Stimulated activated CD8-positive, alpha-beta memory T cell treated with anti-CD3 and anti-CD28 coated beads, Interleukin-4, amount 100 ng/mL, for 48 hours (primary cell): Measurements from ENCODE around the gene HS3ST4.
A peak's percentile ranks its signal among the peaks of the same experiment; 100 is the strongest.

Experiments
- DNase-seq: peaks from one replicate; pipeline ENCODE4 v3.0.0-alpha.2; 2020

HS3ST4 gene

DNA sequence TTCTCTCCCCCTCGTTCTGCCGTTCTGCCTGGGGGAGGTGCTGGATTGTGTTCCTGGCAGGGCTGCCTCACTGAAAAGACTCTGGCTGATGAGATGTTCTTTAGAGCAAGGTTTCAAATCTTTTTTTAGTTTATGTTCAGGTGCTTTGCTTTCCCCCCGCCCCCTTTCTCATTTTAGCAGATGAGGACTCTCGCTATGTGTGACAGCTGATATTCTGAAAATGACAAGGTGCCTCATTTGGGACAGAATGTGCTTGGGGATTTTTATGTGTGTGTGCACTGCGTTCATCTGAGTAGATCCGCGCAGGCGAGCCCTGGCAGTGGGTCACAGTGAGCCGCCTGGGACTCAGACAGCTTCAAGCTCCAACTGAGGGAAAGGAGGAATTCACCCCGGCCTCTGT lies 205.9 kb downstream of the HS3ST4 start:
- DNase-seq, result no peak

DNA sequence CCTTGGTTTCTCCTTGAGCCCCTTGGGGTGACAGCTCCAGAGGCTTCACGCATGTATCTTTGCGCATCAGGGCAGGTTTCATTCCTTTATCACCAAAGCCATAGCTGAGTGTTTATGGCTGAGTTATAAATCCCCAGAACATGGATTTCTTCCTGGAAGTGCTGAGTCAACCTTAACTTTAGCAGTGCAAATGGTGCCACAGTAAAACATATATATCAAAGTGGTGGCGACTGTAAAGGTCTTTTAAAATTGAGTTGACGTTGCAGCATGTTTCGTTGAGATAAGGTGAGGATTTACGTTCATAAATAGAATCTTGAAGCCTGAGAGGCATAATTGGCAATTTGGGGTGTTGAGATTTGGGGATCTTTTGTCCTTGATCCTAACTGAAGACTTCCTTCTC lies 214.1 kb downstream of the HS3ST4 start:
- no peak for DNase-seq

- no peak for DNase-seq
Observed at GRCh38 chr16:25910971-25911370, 219.2 kb downstream of the HS3ST4 start.

DNA sequence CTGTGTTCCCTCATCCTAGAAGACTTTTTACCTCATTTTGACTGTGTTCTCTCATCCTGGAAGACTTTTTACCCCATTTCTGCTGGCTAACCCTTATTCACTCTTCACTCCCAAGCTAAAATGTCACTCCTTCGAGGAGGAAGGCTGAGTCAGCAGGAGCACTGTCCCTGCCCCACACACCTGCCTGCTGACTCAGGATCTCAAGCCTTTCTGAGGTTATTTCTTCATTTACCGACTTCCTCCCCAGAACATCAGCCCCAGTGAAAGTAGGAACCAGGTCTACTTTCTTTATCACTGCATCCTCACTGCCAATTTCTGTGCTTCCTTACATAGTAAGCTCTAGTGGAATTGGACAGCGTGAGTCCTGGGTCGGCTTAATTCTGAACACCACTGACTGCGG lies 220.6 kb downstream of the HS3ST4 start:
- no peak for DNase-seq

GRCh38 chr16:25914357-25914962 lies 222.7 kb downstream of the HS3ST4 start:
- DNase-seq, result no peak

- no peak for DNase-seq
Observed at GRCh38 chr16:25916037-25916436, 224.3 kb downstream of the HS3ST4 start.

DNA sequence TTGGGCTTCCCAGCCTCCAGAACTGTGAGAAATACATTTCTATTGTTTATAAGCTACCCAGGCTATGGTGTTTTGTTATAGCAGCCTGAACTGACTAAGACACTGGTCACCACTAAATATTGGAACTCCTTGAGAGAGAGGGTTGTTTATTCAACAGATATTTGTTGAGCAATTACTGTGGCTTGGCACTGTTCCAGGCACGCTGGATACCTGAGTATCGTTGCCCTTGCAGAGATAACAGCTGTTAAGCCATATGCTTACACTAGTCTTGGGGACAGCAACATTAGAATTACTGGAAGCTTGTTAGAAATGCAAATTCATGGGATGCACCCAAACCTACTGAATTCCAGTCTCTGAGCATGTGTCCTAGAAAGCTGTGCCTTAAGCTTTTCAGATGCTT lies 230.7 kb downstream of the HS3ST4 start:
- no peak for DNase-seq

GRCh38 chr16:25925421-25925820 lies 233.7 kb downstream of the HS3ST4 start:
- no peak for DNase-seq

GRCh38 chr16:25931473-25932035 lies 239.8 kb downstream of the HS3ST4 start:
- no peak for DNase-seq

DNA sequence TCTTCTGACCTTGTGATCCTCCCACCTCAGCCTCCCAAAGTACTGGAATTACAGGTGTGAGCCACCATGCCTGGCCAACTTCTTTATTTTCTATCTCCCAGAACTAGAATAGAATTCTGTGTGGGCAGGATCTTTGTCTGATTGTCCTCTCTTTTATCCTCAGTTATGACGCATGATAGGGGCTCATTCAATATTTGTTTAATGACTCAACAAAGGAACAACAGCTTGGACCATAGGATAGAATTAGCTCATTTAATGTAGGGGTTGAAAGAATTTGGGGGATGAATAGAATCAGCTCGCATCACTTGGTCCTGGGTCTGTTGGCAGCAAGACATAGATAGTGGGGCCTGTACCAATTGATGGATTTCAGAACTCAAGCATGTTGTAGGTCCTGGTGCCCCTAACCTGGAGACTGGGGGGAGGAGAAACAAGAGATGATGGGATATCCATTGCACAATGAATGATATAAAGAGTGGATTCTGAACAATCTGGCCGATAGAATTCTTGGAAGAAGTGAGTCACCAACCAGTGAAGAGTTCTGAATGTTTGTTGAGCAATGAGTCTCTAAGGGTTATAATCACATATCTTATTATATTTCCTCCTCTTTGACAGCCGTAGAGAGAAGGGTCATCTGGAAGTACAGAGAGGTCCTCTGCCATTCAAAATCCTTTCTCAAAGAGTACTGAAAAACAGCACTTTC lies 250.2 kb downstream of the HS3ST4 start:
- no peak for DNase-seq

- no peak for DNase-seq
Observed at GRCh38 chr16:25950586-25951281, 259.0 kb downstream of the HS3ST4 start.

DNA sequence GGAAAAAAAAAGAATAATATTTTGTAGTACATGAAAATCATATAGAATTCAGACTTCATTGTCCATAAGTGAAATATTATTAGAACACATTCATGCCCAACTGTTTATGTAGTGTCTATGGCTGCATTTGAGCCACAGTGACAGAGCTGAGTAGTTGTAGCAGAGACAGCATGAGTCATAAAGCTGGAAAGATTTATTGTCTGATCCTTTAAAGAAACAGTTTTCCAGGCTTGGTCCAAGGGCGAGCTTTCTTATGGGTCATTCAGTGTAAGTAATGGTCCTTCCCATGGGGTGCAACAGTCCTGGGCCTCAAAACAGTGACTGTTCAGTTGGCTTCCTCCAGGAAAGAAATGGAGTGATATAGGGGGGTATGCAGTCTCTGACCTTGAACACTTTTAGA lies 260.2 kb downstream of the HS3ST4 start:
- no peak for DNase-seq

DNA sequence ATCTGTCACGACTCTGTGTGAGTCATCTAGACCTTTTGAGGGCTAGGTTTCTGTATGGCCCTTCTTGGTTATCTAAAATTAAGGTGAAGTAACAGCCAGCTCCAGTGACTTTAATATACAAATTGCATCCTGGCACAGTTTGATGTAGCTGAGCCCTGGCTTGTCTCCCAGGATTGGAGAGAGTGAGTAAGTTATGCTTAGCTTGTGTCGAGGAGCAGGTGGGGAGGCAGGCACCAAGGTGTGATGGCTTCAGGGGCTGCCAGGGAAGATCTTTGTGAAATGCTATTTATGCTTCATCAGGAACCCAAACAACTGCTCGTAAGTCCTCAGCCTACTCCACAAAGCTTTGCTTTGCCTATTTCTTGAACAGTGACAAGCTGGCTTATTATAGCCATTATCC lies 261.2 kb downstream of the HS3ST4 start:
- DNase-seq, result no peak

DNA sequence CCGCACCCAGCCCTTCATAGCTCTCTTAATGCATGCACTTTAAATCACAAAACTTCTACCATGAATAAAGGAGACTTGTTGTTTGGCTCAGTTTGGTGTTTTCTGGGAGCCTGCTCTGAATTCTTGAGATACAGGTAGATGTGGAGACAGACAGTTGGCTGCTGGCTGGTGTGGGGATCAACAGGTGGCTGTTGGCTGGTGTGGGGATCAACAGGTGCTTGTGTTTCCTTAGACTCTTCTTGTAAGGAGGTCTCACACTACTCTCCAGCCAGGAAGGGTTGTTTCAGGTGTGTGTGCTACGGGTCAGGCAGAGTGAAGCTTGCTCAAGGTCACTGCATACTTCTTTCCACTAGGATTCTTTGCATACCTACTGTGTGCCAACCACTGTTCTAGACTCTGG lies 265.9 kb downstream of the HS3ST4 start:
- DNase-seq, result no peak

DNA sequence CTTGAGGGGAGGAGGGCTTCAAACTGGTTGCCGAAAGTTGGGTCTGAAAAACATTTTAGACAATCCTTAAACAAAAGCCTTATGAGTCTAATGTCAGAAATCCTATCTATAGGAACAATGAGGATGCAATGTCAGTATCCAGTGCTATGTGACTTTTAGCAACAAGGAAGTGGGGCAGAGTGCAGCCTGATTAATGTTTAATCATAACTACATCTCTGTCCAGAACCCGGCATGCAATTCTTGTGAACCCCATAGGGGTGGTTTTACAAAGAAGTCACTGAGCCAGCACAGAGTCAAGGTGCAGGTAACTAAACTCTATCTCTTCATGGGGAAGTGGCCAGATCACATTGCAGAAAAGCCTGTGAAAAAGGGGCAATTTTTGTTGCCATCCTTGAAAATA lies 267.5 kb downstream of the HS3ST4 start:
- no peak for DNase-seq

DNA sequence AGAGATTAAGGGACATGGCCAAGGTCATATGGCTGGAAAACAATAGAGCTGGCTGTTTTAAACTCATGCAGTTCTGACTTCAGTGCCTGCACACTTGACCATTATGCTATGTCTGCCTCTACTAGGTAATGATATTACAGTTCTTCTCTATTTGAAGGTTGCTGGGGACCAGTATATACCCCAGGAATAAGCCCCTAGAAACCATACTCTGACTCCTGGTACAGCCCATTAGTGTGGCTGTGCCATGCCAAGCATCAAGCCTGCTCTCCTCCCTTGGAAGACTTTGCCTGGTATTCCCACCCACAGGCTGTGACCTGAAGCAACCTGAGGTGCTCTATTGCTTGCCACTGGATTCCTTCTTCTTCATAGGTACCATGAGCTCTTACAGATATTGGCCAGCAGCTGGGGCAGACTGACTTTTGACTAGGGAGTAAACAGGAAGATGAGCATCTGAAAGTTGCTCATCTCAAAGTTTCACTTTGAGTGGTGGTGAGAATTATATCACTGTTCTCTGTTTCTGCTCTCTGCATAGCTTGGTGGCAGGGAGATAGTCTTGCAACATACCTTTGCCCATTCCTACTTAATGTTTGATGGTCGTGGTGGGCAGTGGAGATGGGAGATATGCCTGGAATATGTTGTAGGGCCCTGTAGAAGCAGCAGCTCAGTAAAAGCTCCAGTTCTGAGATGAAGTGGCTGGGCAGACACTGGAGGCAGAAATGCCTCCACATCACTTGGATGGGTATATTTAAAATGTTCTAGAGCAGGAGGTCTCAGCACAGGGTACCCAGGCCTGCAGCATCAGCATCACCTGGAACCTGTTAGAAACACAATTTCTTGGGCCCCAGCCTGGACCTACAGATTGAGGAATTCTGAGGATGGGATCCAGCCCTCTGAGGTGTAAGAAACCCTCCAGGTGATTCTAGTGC lies 274.7 kb downstream of the HS3ST4 start:
- DNase-seq, result peak; percentile 32

DNA sequence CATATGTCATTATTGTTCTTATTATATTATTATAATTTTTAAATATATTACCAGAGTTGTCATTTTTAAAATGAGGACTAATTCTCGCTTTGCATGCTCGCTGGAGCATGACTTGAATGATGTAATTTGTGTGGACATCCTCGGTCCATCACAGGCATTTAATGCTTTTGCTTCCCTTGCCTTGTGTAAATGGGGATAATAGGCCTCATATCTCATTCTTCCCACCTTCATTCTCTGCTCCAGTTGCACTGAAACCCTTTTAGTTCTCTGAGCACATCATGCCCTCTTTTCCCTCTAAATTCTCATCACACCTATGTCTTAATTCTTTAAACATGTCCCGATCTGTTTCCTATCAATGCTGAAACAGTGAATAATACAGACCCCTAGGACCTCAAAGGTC lies 285.4 kb downstream of the HS3ST4 start:
- DNase-seq, result no peak

GRCh38 chr16:25978218-25978617 lies 286.5 kb downstream of the HS3ST4 start:
- no peak for DNase-seq

DNA sequence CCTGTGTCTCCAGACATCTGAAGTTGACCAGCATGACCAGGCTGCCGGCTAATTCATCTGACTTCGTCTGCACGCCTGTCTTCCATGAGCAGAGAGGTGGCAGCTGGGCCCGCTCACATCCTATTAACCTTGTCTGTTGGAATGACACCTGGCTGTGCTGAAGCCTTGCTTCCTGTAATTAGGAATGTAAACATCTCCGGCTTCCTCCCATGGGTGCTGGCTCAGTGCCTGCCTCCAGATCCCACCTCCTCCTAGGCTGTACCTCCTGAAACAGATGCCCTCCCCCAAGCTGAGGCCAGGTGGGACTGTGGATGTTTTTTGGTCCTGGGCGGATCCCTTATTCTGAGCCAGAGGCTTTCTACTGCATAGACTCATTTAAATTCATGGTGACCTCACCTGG lies 296.3 kb downstream of the HS3ST4 start:
- no peak for DNase-seq

- no peak for DNase-seq
Observed at GRCh38 chr16:25988882-25989281, 297.1 kb downstream of the HS3ST4 start.

DNA sequence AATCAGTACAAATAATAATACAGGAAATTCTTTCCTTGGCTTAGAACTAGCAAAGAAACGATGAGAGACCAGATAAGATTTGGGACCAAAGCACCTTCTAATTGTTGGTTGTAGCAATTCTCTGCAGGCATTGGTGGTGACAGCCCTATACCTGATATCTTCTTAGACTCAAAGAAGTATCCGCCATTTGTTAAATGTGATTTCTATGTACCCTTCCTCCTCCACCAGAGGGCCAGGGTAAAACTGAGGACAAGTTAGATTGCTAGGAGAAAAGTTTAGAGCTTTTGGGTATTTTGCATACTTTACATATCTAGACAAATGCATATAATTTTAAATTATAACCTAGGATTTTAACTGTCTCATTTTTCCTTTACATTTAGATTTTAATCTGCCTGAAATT lies 304.3 kb downstream of the HS3ST4 start:
- no peak for DNase-seq

GRCh38 chr16:26005336-26005735 lies 313.6 kb downstream of the HS3ST4 start:
- DNase-seq, result no peak

DNA sequence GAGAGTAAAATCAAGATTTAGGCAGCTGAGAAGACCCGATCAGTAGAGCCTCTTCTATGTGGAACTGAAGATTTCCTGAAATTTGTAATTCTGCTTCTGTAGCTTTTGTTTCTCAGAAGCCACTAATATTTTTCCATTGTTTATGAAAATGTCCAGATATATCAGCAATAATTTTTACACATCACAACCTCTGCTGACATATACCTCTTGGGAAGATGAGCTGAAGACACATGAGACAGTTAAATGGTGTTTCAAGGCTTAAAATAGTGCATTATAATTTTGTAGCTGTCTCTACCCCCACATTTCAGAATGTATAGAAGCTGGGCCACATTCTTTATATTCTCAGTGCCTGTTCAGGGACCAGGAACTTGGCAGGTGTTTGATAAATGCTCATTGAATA lies 320.6 kb downstream of the HS3ST4 start:
- no peak for DNase-seq
